Small intestine (tissue), 16 donors: ENCODE data around the gene PHLDB3. TPM values are rescaled to one million over a fixed set of nuclear protein-coding genes. Genes with fewer than 3 reads are reported as not detected.
"Not testable (repeated sequence)": the region's sequence is repeated elsewhere in the genome, so short reads cannot be mapped to it uniquely, and the experiment has no call there.

ENCODE experiments used
- DNase-seq, 2 donors: peaks; one replicate each; pipeline versions ENCODE4 v3.0.0 to v3.0.0-alpha.2; 2013
- FAIRE-seq: peaks from 2 replicates; lab custom pipeline; 2012; peaks lifted over from hg19 to GRCh38; lab: Jason Lieb, UNC
- H3K27ac ChIP-seq, 3 donors: one replicate each; pipeline ENCODE4 v1.5.1; 2013; ENCODE audit warnings: low read length in 2 of 3, mild to moderate bottlenecking in 2 of 3, control low read depth in 1 of 3, inconsistent platforms in 1 of 3, low read depth in 1 of 3, moderate library complexity in 1 of 3
- H3K27me3 ChIP-seq, 3 donors: one replicate each; pipeline ENCODE4 v1.6.1; 2013; ENCODE audit warnings: low read length in 3 of 3, inconsistent platforms in 1 of 3; ENCODE audit not compliant: control insufficient read depth in 3 of 3, insufficient read depth in 3 of 3
- H3K36me3 ChIP-seq, 3 donors: one replicate each; pipeline ENCODE4 v1.6.1; 2013; ENCODE audit warnings: low read length in 3 of 3, inconsistent platforms in 1 of 3, low read depth in 1 of 3, mild to moderate bottlenecking in 1 of 3, moderate library complexity in 1 of 3; ENCODE audit not compliant: control insufficient read depth in 3 of 3, insufficient read depth in 2 of 3
- H3K4me1 ChIP-seq, 3 donors: one replicate each; pipeline ENCODE4 v1.6.1; 2013; ENCODE audit warnings: low read length in 2 of 3, inconsistent platforms in 1 of 3, low read depth in 1 of 3, mild to moderate bottlenecking in 1 of 3, moderate library complexity in 1 of 3; ENCODE audit not compliant: control insufficient read depth in 3 of 3, insufficient read depth in 2 of 3
- H3K4me3 ChIP-seq, 3 donors: one replicate each; pipeline ENCODE4 v1.5.1; 2013; ENCODE audit warnings: low read length in 3 of 3, control low read depth in 1 of 3, inconsistent platforms in 1 of 3, low read depth in 1 of 3, mild to moderate bottlenecking in 1 of 3, moderate library complexity in 1 of 3
- H3K9me3 ChIP-seq, 2 donors: one replicate each; pipeline ENCODE4 v1.6.1; 2013; ENCODE audit warnings: low read depth in 1 of 2, low read length in 1 of 2; ENCODE audit not compliant: control insufficient read depth in 2 of 2, insufficient read depth in 1 of 2
- WGBS, 3 donors: extraction: QIAGEN DNeasy Blood & Tissue Kit; methylation state at CpG; one replicate each; pipeline ENCODE4 v1.1.7; 2013; 5-methylcytosine and 5-hydroxymethylcytosine counted together
- long read RNA-seq, 10 donors: transcript quantifications; one replicate each; lab custom pipeline, GENCODE V29; 2026
- polyA plus RNA-seq, 4 donors: library from polyadenylated mRNA; stranded (reverse) in 3 of 4; unstranded in 1 of 4; fragments of 200-250 nt in 3 of 4; fragments of 120-200 nt in 1 of 4; gene quantifications; one replicate each; pipeline versions ENCODE4 v1.2.1 to v1.2.3, GENCODE V29; 2013
- donor health status: healthy with polysubstance abuse.
- donor health status: control.
- donor health status: control.
- donor health status: Bipolar disorder and iron deficiency.
- donor health status: healthy.

PHLDB3 gene
- 10 to 100 TPM in 3 of 4 donors, 1 to 10 TPM in 1; 6.2 to 33.6 (median 23.6) TPM for polyA plus RNA-seq
- long read RNA-seq, donor 1, partial matches to known transcripts, result 0 of 5 reads
- long read RNA-seq, donor 1, other reads (novel, unspliced or antisense), result 5 of 5 reads
- long read RNA-seq, donor 2, result 0 reads
- long read RNA-seq, donor 3, result 0 reads
- long read RNA-seq, donor 4, result 0 reads
- long read RNA-seq, donor 5, result 0 reads
- long read RNA-seq, donor 6, result 0 reads
- long read RNA-seq, donor 7, partial matches to known transcripts, result 0 of 1 reads
- long read RNA-seq, donor 7, other reads (novel, unspliced or antisense), result 0 of 1 reads
- long read RNA-seq, donor 8, result 0 reads
- long read RNA-seq, donor 9, result 0 reads
- long read RNA-seq, donor 10, result 0 reads

DNA sequence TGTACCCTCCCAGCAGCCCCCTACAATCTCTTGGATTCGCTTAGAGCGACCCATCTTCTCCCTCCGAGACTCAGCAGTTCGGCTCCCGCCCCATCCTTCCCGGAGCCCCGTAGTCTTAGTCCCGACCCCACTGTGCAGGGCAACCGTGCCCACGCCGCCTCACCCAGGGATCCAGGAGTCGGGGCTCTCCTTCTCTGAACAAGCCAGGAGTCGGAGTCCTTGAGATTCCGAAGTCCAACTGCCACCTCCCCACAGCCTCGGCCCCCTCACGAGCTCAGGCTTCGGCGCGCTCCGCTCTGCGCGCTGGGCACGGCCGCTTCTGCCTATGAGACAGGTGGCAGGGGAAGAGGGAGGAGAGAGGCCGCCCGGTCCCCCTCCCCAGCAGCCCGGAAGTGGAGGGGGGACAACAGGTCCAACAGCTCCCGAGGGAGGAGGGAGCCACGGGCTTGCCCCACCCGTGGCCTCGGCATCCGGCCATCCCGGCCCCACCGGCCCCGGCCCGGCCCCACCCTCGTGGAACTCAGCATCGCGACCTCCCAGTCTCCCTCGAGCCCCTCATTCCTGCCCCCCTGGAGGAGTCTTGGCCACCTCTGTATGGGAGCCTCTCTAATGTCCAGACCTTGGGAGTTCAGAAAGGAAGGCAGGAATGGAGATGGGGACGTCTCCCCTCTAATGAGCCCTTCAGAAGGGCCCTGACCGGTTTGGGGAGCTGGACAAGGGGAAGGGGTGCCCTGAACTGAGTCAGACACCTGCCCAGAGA lies at the start of gene PHLDB3:
PHLDB3 (minus strand) TSS at position 321 of the 760 bp plus-strand sequence. CDS start 628 bp downstream, outside the sequence.
- H3K36me3 ChIP-seq, result peaks cover 0 to 38% (median 6%) of the 10 kb centered on the region in 3 donors
- peak within 1 kb of the TSS; percentile 69 to 93 (median 71) for H3K4me3 ChIP-seq
- WGBS, 3 donors, result 1 to 2% (median 1%) methylated on average over 39 to 42 of the region's 42 CpGs
- DNase-seq (peak; percentile 61 to 81), FAIRE-seq (no peak)
- H3K9me3 ChIP-seq, result no peaks in the 10 kb centered on the region
- peaks cover 0 to 23% (median 6%) of the 10 kb centered on the region in 3 donors for H3K4me1 ChIP-seq
- H3K27me3 ChIP-seq, result no peaks in the 10 kb centered on the region
- H3K27ac ChIP-seq, result peak within 1 kb of the TSS; percentile 80 to 97 (median 88)

- no peak overlapping the region for H3K4me3 ChIP-seq
- FAIRE-seq (no peak), DNase-seq (no peak)
- H3K27ac ChIP-seq, result no peak overlapping the region
- H3K9me3 ChIP-seq, result no peaks in the 10 kb centered on the region
- H3K27me3 ChIP-seq, result no peaks in the 10 kb centered on the region
- H3K4me1 ChIP-seq, result no peaks in the 10 kb centered on the region
- H3K36me3 ChIP-seq, result peaks cover 5 to 71% (median 8%) of the 10 kb centered on the region in 3 donors
- 74 to 91% (median 85%) methylated on average over 4 of the region's 4 CpGs for WGBS, 3 donors
These were observed 49.1 kb upstream of the PHLDB3 start for GRCh38 chr19:43553656-43554055.

- DNase-seq, result no peak
- Histone ChIP-seq H3K27ac (no peak overlapping the region), H3K4me3 (no peak overlapping the region), H3K36me3 (peaks cover 5 to 67% (median 8%) of the 10 kb centered on the region in 3 donors), H3K9me3 (no peaks in the 10 kb centered on the region), H3K4me1 (no peaks in the 10 kb centered on the region), H3K27me3 (no peaks in the 10 kb centered on the region)
- FAIRE-seq, result no peak
- WGBS, 3 donors, result 71 to 91% (median 87%) methylated on average over 3 of the region's 3 CpGs
These were observed 48.1 kb upstream of the PHLDB3 start for GRCh38 chr19:43552616-43553015.

- Histone ChIP-seq H3K27me3 (no peaks in the 10 kb centered on the region), H3K27ac (no peak overlapping the region), H3K36me3 (peaks cover 5 to 72% (median 8%) of the 10 kb centered on the region in 3 donors), H3K4me1 (no peaks in the 10 kb centered on the region), H3K9me3 (no peaks in the 10 kb centered on the region), H3K4me3 (no peak overlapping the region)
- DNase-seq (no peak), FAIRE-seq (no peak)
- WGBS, 3 donors, result 84 to 93% (median 90%) methylated on average over 3 of the region's 3 CpGs
These were observed 47.6 kb upstream of the PHLDB3 start for GRCh38 chr19:43552198-43552450.

- Histone ChIP-seq H3K9me3 (no peaks in the 10 kb centered on the region), H3K4me3 (no peak overlapping the region), H3K4me1 (no peaks in the 10 kb centered on the region), H3K36me3 (peaks cover 5 to 75% (median 8%) of the 10 kb centered on the region in 3 donors), H3K27me3 (no peaks in the 10 kb centered on the region), H3K27ac (no peak overlapping the region)
- DNase-seq, result no peak
- 92 to 93% (median 93%) methylated on average over 23 of the region's 23 CpGs for WGBS, 3 donors
- FAIRE-seq, result no peak
These were observed 47.1 kb upstream of the PHLDB3 start for GRCh38 chr19:43551399-43552197.

- DNase-seq (no peak), FAIRE-seq (no peak)
- 86 to 94% (median 86%) methylated on average over 2 of the region's 2 CpGs for WGBS, 3 donors
- Histone ChIP-seq H3K27me3 (no peaks in the 10 kb centered on the region), H3K4me3 (no peak overlapping the region), H3K4me1 (no peaks in the 10 kb centered on the region), H3K36me3 (peaks cover 7 to 78% (median 8%) of the 10 kb centered on the region in 3 donors), H3K27ac (no peak overlapping the region), H3K9me3 (no peaks in the 10 kb centered on the region)
These were observed 44.2 kb upstream of the PHLDB3 start for GRCh38 chr19:43548706-43549105.

DNA sequence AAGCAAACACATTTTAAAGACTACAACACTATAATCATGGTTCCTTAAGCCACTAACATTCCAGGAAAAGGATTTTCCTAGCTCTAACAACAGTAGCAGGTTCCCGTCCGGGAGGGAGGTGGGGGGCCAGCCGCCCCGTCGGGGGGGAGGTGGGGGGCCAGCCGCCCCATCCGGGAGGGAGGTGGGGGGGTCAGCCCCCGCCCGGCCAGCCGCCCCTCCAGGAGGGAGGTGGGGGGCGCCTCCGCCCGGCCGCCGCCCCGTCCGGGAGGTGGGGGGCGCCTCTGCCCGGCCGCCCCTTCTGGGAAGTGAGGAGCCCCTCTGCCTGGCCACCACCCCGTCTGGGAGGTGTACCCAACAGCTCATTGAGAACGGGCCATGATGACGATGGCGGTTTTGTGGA lies 43.4 kb upstream of the PHLDB3 start:
- DNase-seq, H3K9me3 ChIP-seq, H3K27ac ChIP-seq, H3K4me3 ChIP-seq, H3K27me3 ChIP-seq, H3K4me1 ChIP-seq, FAIRE-seq: not testable (repeated sequence)
- peaks cover 8 to 78% (median 12%) of the 10 kb centered on the region in 3 donors for H3K36me3 ChIP-seq
- WGBS, 3 donors, result 88 to 96% (median 95%) methylated on average over 8 to 19 of the region's 24 CpGs

GRCh38 chr19:43546581-43546980 lies 42.0 kb upstream of the PHLDB3 start:
- Histone ChIP-seq H3K4me3 (no peak overlapping the region), H3K4me1 (no peaks in the 10 kb centered on the region), H3K36me3 (peaks cover 4 to 78% (median 10%) of the 10 kb centered on the region in 3 donors), H3K9me3 (no peaks in the 10 kb centered on the region), H3K27ac (no peak overlapping the region), H3K27me3 (no peaks in the 10 kb centered on the region)
- DNase-seq, result no peak
- WGBS, 3 donors, result 90 to 98% (median 93%) methylated on average over 3 of the region's 3 CpGs
- no peak for FAIRE-seq
